ENCODE results near the gene MPP2.

- TF ChIP-seq CTCF (IDR thresholded peaks at IDR 0.05) (no peak), EP300 (IDR thresholded peaks at IDR 0.05) (no peak), POLR2A (IDR thresholded peaks at IDR 0.05) (no peak), POLR2AphosphoS5 (IDR thresholded peaks at IDR 0.05) (peak in 1 of 2 donors; percentile 22)
Measured at GRCh38 chr17:43846963-43847371, 60.4 kb downstream of the MPP2 start, which contains the start of gene CD300LG.
